Measurements from ENCODE around the gene PRTG. TPM values are rescaled to one million over a fixed set of nuclear protein-coding genes. Genes with fewer than 3 reads are reported as not detected.

PRTG gene
- total and polyA plus RNA-seq, 12 donors = 0.29 to 1.9 (median 0.86) TPM

GRCh38 chr15:55739641-55740040 is 3.3 kb downstream of the PRTG start:
- Histone ChIP-seq H3K4me1 (peaks cover 0 to 35% (median 14%) of the 10 kb centered on the region in 9 donors), H3K27ac (no peak overlapping the region), H3K9me3 (no peaks in the 10 kb centered on the region), H3K36me3 (no peaks in the 10 kb centered on the region), H3K27me3 (peaks cover 0 to 67% (median 10%) of the 10 kb centered on the region in 7 donors), H3K4me3 (no peak overlapping the region)
- intact Hi-C loops (cut with DNase I) = loop anchor here in 1 of 10 donors (10.0 kb wide), 1 partner anchor 65 kb away; no protein-coding TSS in a partner anchor
- ATAC-seq = no peak
- DNase-seq = no peak
- no peak for TF ChIP-seq CTCF (IDR thresholded peaks at IDR 0.05)
- 96 to 97% methylated on average over 1 of the region's 1 CpG for WGBS, 2 donors

DNA sequence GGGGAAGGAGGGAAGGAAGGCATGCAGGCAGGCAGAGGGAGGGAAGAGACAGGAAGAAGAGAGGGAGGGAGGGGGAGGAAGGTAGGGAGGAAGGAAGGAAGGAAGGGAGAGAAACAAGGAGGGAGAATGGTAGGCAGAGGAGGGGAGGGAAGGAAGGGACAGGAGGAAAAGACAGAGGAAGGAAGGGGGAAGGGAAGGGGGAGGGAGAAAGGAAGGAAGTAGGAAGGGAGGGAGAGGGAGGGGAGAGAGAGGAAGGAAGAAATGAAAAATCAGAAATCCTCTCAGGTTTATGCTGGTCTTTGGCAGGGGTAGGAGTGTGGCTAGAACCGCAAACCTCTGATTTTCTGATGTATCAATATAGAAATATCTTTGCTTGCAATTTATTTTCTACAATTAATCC is 4.2 kb downstream of the PRTG start:
- Histone ChIP-seq H3K4me3 (no peak overlapping the region), H3K4me1 (peaks cover 0 to 34% (median 14%) of the 10 kb centered on the region in 9 donors), H3K9me3 (no peaks in the 10 kb centered on the region), H3K27ac (peak overlapping the region in 3 of 10 donors; percentile 16 to 58 (median 37)), H3K27me3 (peaks cover 0 to 64% (median 10%) of the 10 kb centered on the region in 7 donors), H3K36me3 (no peaks in the 10 kb centered on the region)
- ATAC-seq (no peak), DNase-seq (no peak)
- intact Hi-C loops (cut with DNase I) = no loop called here
- TF ChIP-seq CTCF (IDR thresholded peaks at IDR 0.05) = no peak
- 38 to 74% methylated on average over 1 of the region's 1 CpG for WGBS, 2 donors

DNA sequence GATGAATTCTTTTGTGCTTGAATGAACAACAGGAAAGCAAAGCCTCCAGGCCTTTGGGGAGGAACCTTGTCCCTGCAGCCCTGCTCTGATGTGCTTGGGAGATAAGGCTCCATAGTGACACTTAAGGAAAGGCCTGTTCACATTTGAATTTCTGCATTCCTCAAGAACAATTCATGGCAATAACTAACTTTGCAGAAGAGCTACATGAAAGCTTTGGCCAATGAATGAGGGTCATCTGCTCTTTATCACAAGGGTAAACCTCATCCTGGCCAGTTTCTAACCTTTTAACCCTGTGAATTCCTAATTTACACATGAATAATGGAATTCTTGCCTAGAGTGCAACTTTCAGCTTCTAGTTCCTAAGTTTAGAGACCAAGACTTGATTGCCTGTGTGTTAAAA is 5.6 kb downstream of the PRTG start:
- H3K9me3 ChIP-seq = no peaks in the 10 kb centered on the region
- intact Hi-C loops (cut with DNase I) = no loop called here
- peak in 1 of 2 donors; percentile 20 for DNase-seq

DNA sequence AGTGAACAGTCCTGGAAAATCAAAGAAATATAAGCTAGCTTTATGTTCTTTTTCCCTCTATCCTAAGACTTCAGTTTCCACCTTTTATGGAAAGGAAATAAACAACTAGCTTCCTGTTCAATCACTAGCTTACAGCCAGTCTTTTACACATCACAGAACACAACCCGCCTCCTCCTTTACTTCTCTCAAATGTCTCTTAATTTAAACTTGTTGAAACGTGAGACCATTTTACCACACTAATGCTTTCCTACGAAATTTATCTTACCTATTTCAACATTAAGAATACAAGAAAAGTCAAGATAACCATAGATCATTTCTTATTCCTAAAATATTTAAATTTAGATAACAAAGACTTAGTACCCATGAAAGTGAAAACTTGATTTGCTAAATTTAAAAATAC is 6.2 kb downstream of the PRTG start:
- Histone ChIP-seq H3K9me3 (no peaks in the 10 kb centered on the region), H3K4me1 (peaks cover 0 to 30% (median 6%) of the 10 kb centered on the region in 9 donors), H3K27ac (peak overlapping the region in 6 of 10 donors; percentile 11 to 37 (median 20)), H3K27me3 (peaks cover 0 to 44% (median 3%) of the 10 kb centered on the region in 7 donors), H3K36me3 (no peaks in the 10 kb centered on the region), H3K4me3 (no peak overlapping the region)
- intact Hi-C loops (cut with DNase I) = no loop called here
- ATAC-seq (no peak), DNase-seq (no peak)
- no peak for TF ChIP-seq CTCF (IDR thresholded peaks at IDR 0.05)
- 61 to 62% methylated on average over 3 of the region's 3 CpGs for WGBS, 2 donors

More for the DNA sequence above, 5.6 kb downstream of the PRTG start:
- no peak for TF ChIP-seq CTCF (IDR thresholded peaks at IDR 0.05)
- Histone ChIP-seq H3K4me1 (peaks cover 0 to 34% (median 9%) of the 10 kb centered on the region in 9 donors), H3K36me3 (no peaks in the 10 kb centered on the region), H3K27ac (peak overlapping the region in 4 of 10 donors; percentile 13 to 55 (median 37)), H3K27me3 (peaks cover 0 to 50% (median 3%) of the 10 kb centered on the region in 7 donors), H3K4me3 (no peak overlapping the region)
- peak in 7 of 8 donors; percentile 57 to 82 (median 74) for ATAC-seq
